ENCODE data around the gene KIAA2012.

The KIAA2012 gene

DNA sequence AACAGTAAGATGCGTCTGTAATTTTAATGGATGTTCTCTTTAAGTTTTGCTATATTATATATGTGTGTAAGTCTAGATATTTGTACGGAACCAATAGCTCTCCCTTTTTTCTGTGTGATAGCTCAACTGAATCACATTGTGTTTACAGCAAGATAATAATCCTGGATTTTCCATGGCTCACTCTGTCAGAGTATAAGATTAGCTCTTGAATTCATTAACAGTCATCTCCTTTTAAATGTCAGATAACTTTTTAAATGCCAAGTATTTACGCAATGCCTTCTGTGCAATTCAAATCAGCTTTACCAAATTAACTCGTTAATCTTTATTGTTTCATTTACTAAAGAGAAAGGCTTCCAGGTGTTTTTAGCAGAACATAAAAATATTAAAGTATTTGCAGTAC, 76.9 kb downstream of the KIAA2012 start:
- no peak for DNase-seq (ENCODE audit: low read depth in 2 of 2)

DNA sequence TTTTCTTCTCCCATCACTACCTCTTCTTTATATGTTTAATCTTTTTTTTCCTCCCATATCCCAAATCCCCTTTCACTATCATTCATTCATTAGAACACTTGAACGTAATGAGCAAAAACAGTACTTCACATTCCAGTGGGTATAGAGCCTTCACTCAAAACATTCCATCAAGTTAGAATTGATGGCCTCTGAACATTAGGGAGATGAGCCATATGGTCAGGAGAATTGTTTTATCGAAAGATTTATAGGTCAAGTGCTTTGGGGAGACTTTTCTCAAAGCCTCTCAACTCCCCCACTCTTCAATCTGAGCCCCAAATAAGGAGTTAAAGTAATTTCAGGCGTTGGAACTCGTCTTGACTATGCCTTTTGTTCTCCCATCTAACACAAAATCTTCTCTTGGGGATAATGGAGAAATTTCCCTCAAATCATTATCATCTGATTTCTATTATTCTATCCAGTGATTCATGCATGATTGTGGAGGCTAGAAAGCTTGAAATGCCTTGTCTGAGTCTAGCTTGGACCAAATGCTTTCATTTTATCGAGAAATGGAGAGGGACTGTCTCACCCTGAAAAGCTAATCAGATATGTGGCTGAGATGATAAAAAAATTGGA, 79.2 kb downstream of the KIAA2012 start:
- no peak for DNase-seq (ENCODE audit: low read depth in 2 of 2)

DNA sequence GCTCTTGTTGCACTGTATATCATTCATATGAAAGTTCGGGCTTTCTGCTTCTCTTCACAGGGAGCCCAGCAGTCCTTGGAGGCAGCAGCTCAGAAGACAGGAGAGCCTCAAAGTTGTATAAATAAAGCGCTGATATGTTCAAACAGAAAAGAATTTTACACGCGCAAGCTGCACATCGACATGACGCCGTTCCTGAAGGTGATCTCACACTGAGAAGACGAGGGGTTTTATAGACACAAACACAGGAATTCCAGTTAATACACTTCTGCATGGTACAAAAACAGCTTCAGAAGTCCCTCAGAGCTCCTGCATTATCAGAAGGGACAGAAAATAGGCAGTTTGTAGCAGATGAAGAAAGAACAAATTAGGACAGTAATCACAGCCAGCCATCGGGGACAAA, 81.6 kb downstream of the KIAA2012 start:
- DNase-seq (ENCODE audit: low read depth in 2 of 2): no peak

DNA sequence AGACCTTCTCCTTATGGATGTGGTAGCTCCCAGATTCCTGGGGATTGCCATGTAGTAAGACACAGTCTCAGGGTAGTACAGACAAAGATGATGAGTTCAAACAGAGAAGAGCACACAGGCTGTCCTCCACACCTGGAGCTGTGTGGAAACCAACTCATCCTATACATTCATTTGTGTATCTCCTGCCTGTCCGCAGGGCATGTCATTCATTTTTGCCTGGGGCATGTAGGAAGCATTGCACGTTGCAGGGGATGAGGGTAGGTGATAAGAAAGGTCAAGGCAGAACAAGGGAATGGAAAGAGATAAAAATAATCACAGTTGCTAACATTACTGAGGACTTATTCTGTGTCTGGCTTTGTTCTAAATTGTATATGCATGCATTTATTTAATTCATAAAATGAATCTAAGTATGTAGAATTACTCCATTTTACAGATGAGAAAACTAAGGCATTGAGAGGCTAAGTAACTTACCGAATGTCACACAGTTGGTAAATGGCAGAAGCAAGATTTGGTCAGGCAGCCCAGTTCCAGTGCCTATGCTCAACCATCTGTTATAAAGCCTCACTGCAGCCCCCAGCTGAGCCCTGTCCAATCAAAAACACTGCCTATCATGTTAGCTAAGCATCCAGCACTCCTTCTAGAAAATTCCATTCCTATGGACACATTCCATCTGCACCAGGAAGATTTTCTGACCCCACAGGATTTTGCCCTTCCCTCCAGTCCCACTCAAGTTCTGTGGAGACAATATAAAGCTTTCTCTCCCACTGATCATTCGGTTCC, 84.3 kb downstream of the KIAA2012 start:
- DNase-seq (ENCODE audit: low read depth in 2 of 2): no peak

DNA sequence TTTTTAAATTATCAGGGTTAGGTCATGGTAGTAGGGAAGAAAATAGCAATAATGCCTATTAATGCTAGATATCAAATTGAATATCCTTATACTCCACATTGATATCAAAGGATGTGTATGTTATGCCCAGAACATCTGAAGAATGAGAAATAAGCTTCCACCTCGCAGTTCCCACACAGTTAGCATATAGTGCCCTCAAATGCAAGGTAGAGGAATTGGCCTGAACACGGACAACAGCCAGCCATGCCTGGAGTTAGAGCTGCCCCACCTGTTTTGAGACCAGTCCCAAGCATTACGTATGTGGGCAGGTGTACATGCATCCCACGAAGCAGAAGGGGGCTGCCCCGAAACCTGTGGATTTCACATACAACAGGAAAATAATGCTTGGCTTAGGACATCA, 85.7 kb downstream of the KIAA2012 start:
- no peak for DNase-seq (ENCODE audit: low read depth in 2 of 2)

DNA sequence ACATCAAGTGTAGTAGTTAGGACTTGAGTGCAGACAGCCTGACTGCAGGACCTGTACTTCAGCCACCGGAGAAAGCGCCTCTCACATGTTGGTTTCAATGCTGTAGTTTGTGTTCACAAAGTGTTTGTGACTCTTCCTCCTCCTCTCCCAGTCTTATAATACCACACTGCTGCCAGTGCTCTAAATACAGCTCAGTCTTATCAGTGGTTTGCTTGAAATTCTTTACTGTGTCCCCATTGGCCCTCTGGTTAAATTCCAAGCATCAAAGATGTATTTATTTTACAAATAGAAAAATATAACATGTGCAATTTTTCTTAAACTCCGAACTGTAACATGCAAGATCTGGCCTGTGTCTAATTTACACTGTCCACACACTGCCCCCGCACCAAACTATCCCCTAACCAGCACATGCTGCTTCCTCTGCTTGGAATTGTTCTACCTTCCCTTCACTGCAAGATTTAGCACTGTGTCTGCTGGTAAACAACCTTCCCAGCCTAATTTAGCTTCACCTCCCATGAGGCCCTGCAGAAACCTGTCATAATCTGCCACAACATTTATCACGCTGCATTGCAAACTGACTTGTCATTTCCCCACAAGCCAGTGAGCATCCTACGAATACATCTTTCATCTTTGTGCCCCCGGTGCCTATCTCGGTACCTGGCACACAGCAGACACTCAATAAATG, 88.2 kb downstream of the KIAA2012 start:
- DNase-seq (ENCODE audit: low read depth in 2 of 2): no peak

DNA sequence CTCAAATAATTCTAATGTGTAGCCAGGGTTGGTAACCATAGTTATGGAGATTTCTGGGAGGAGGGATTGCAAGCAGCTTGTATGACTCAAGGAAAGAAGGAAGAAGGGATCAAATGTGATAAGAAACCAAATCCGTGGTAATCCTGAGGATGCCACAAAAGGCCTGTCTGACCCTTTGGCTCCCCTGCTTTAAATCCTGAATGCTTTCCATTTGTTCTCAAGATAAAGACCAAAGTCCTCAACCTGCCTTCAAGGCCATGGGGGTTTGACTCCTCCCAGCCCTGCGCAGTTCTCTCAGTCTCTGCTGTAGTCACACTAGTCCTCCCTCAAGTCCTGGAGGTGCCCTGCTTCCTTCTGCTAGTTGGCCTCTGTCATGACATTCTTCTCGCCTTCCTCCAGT, 91.4 kb downstream of the KIAA2012 start:
- DNase-seq (ENCODE audit: low read depth in 2 of 2): no peak

DNA sequence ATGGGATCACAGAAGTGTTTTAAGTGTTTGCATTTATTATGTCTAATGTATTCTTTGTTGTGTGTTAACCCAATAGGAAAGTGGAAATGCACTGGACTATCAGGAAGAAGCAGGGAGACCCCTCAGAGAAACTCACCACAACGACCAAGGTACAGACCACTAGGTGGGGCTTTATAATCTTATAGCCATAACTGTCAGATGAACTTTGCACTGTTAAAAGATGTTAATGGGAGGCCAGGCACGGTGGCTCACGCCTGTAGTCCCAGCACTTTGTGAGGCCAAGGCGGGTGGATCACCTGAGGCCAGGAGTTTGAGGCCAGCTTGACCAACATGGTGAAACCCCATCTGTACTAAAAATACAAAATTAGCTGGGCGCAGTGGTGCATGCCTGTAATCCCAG, 92.2 kb downstream of the KIAA2012 start:
- no peak for DNase-seq (ENCODE audit: low read depth in 2 of 2)

DNA sequence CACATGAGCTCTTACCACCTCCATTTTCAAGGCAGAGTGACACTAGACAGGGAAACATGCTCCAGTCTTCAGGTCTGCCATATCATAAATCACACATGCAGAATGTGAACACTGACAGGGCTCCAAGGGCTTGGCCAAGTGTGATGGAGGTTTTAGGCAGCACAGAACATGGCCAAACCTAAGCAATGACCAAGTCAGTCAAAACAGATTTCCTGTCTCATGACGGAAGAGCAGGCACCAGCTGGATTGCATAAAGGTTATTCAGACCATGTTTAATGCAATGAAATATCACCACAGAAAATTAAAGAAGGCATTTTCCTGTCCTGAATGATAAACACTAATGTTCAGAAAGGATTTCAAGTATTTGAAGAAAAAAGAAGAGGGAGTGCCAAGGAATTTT, 92.9 kb downstream of the KIAA2012 start:
- DNase-seq (ENCODE audit: low read depth in 2 of 2): no peak

DNA sequence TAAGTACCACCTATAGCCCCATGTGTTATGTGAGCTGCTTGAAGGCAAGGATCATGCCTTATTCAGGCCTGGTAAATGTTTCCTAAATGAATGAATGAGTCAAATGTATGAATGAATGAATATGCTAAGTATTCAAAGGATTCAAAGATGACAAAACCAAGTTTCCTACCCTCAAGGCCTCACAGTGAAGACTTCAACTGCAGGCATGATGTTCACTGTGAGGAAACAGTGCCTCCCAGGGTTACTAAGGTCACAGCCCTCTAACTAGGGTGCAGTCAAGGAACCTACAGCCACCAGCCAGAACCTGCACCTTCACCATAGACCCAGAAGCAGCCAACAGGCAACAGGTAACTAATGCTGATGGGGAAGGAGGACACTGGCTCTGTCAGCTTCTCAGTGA, 96.1 kb downstream of the KIAA2012 start:
- DNase-seq (ENCODE audit: low read depth in 2 of 2): no peak

DNA sequence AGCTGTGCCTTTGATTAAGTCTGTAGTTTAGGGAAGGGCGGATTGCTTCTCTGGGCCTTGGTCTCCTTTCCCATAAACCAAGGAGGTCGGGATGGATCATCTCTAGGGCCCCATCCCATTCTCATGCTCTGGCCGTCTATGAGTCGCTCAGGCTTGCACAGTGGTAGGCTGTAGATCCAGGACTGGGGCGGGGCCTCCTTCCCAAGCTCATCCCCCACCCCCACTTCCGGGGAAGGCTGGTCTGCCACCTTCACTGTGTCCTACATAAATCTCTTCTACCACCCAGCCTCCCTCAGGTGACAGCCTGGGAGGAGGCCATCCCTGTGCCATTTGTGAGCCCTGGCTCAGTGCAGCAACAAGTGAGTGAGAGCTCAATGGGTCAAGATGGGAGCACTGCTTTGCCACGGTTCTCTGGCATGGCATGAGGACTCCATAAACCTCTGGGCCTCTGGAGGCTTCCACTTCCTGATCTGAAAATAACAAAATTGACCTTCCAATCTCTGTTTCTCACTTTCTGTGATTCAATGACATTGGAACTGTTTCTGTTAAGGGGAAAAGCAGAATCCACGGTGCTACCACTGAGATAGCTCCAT, 96.9 kb downstream of the KIAA2012 start:
- no peak for DNase-seq (ENCODE audit: low read depth in 2 of 2)

DNA sequence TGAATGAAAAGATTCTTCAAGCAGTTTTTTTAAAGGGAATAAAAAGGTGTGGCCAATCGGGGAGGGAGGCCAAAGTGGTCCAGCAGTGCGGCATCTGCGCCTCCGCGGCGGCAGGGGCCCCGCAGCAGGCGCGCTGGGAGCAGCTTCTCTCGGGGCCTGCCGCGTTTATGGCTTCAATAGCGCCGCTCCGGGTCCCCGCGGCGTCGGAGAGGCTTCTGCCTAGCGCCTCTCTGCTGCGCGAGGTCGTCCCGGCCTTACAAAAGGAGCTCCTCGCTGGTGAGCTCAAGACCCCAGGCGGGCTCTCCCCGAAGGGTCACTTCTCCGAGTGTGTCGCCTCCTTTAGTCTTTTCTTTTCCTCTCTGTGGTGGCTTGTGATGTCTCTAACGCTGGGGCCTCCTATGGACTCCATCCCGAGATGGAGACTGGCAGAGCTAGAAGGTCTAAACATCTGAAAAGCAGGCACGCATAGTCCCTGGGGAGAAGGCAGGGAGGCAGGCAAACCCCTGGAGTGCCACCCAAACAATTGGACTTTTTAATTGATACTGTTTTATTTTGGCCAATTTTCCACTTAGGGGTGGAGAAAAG, 98.3 kb downstream of the KIAA2012 start:
- no peak for DNase-seq (ENCODE audit: low read depth in 2 of 2)

DNA sequence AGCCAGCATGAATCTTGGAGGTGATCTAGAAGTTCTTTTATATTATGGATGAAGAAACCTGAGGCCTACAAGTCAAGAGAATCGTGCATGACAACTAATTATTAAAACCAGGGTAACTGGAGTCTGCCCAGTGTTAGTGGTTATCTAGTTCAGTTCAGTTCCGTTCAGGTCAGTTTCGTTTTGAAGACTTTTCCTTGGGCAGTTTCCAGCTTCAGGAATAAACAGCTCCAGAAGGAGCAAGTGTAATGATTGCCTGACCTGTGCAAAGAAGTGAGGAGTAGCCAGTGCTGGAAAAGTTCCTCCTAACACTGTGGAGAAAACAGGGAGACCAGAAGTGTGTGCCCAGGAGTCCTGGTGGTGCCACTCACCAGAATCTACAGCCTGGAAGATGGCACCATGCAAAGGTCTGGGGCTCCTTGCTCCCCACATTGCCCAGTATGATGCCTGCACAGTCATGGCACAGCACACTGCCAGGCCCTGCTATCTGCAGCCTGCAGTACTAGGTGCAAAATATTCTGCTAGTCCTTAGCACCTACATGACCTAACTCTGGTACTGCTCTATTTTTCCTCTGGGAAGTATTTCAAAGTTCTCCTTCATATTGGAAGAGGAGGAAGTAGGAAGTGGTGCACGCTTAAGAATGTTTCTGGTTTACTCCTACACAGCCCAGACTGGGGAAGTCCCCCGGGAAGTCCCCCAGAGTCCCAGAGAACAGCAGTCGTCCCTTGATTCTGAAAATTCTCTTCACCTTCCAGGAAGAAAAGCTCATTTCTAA, 99.6 kb downstream of the KIAA2012 start:
- DNase-seq (ENCODE audit: low read depth in 2 of 2): peak in 1 of 2 donors; percentile 16

DNA sequence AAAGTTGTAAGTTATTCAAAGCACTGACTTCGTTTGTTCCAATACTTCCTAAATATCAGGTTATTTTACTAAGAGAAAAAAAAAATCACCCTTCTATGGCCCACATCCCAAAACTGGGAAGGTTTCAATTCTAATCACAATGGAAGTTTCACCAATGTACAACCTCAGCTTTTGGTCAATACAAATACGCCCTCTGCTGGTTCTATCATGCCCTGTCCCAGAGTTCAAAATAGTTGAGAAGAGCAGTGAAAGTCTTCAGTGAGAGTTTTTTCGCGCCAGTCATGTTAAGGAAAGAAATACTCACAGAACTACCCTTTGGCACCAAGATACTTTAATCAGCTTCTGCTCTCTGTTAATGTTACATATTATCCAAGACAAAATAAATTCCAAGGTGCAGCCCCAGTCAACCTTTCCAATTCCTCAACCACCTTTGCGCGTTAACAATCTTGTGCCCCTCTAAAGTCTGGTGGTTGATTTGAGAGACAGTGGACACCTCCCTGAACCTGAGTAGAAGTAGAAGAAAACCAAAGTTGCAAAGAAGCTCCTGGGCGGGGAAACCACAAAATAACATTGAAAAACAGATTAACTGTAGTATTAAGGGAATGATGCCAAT, 105.4 kb downstream of the KIAA2012 start:
- DNase-seq (ENCODE audit: low read depth in 2 of 2): peak in 1 of 2 donors; percentile 38

DNA sequence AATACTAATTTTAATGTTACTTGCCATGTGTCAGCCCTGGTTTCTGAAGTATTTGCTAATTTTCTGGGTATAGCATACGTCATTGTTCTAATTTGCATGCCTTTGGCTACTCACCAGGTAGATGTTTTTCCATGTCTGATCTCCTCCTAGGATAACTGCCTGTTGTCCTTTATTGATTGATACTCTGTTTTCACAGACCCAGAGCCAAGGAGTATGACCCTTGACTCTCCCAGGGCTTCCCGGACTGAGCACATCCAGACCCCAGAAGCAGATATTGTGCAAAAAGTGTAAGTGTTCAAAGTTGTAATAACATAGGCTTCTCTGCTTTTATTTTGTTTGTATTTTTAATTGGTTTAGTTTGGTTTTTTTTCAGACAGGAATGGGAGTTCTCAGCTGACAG, 111.5 kb downstream of the KIAA2012 start:
- no peak for DNase-seq (ENCODE audit: low read depth in 2 of 2)

DNA sequence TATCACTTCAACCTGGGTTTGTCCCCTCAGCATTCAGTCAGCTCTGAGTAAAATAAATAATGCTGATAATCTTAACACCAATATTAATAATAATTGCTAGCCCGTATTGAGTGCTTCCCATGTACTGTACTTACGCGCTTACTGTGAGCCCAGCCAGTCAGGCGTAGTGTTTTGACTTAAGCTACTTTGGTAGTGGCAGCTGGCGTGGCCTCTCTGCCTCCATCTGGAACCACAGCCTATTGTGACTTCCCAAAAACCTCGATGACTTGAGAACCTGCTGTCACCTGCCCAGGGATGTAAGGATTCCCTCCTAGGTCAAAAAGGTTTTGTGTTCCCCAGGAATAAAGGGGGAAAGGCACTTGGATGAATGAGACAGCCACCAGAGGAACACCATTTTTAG, 112.1 kb downstream of the KIAA2012 start:
- DNase-seq (ENCODE audit: low read depth in 2 of 2): no peak

DNA sequence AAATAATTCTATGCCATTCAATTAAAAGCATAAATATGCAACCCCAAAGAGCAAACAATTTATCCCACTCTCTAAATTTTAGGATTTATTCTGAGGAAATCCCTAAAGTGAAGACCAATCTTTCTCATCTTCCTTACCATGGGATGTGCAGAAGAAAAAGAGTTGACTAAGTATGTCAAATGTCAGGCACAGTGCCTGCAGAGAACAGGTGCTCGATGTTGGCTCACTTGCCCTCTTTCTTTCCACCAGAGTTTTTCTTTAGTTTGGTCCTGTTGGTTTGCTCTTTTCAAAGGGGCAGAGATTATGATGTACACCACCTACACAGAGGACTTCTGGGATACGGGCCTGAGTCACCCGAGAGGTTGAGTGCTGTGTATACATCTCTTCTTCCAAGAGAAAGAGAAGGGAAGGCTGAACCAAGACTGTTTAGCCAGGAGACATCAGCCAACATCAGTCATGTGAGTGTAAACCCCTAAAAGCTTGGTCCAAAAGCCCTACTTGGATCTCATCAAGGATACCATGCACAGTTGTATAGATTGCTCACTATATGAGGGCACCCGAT, 113.7 kb downstream of the KIAA2012 start:
- no peak for DNase-seq (ENCODE audit: low read depth in 2 of 2)

DNA sequence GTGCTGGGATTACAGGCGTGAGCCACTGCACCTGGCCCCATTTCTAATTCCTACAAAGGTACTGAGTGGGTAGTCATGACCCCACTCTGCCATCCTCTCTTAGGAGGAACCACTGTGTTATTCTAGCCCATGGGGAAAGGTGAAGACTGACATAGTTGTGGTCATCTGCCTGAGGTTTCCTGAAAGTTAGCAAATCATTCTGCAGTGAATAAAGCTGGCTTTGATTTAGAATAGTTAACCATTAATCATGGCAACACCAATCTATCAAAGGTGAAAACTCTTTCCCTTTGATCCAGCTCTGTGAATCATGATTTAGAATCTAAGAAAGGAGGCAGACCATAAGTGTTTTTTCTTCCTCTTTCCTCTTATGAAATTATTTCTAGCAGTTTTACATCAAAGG, 114.5 kb downstream of the KIAA2012 start:
- DNase-seq (ENCODE audit: low read depth in 2 of 2): no peak

DNA sequence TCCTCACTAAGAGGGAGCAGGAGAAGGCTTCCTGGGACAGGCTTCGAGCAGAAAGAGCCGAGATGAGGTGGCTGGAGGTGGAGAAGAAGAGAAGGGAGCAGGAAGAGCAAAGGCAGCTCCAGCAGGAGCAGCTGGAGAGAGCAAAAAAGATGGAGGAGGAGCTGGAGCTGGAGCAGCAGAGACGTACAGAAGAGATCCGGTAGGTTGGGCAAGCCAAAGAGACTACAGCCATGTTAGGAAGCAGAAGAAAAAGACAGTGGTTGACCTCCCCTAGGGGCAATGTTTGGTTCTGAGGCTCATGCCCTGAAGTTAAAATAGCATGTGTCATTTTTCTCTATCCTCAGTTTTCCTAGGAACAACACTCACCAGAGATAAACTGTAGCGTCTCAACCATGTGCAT, 120.2 kb downstream of the KIAA2012 start:
- no peak for DNase-seq (ENCODE audit: low read depth in 2 of 2)

DNA sequence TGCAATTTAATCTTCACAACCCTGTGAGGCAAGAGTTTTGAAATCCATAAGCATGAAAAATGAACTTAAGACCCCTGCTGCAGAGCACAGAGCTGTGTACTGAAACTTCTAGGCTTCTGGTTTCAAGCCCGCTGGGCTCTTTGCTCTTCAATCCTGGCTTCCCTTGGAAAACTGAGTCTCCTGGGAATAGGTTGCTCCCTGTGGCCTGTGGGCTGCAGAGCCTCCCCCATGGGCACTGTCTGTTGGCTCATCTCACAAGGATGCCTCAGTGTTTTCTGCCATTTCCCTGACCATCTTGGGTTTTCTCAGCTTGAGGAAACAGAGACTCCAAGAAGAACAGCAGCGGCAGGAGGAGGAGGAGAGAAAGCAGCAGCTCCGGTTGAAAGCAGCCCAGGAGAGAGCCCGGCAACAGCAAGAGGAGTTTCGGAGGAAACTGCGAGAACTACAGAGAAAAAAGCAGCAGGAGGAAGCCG, 120.9 kb downstream of the KIAA2012 start:
- DNase-seq (ENCODE audit: low read depth in 2 of 2): no peak

DNA sequence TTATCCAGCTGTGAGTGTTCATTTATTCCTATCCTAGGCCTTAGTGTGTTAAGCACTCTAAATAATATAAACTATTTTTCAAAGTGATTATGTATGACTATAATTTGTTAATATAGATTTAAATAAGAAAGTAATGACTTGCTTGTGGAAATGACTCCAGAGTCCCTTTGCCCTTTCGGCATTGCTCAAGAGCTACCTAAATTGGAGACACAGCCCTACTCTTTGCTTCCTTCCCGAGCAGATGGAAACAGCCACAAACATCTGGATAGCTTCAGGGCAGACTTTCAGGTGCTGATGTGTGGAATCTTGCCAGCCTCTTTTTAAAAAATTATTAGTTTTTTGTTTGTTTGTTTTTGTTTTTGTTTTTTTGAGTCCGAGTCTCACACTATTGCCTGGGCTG, 121.4 kb downstream of the KIAA2012 start:
- DNase-seq (ENCODE audit: low read depth in 2 of 2): no peak

Measured in stimulated activated CD4-positive, alpha-beta T cell treated with anti-CD3 and anti-CD28 coated beads, Interleukin-1b, Interleukin-23, amount 100 ng/mL, for 4 hours (primary cell).